GM12892 (cell line): Measurements from ENCODE around the gene THADA.

ENCODE experiments used
- DNase-seq: peaks from one replicate; pipeline ENCODE4 v3.0.0; 2011; ENCODE audit not compliant: insufficient read length
- FAIRE-seq: peaks from 2 replicates; lab custom pipeline; 2011; peaks lifted over from hg19 to GRCh38; lab: Jason Lieb, UNC
- POLR2A ChIP-seq: IDR thresholded peaks from 2 replicates; pipeline ENCODE4 v1.6.1; 2011; ENCODE audit warnings: low read depth, low read length, control low read depth
- POLR2AphosphoS5 ChIP-seq: IDR thresholded peaks from 2 replicates; pipeline ENCODE4 v1.6.1; 2011; ENCODE audit warnings: low read depth, low read length, control low read depth
- TAF1 ChIP-seq: IDR thresholded peaks from 2 replicates; pipeline ENCODE4 v1.6.1; 2011; ENCODE audit warnings: low read depth, mild to moderate bottlenecking, control low read depth, low read length, borderline replicate concordance

The THADA gene

DNA sequence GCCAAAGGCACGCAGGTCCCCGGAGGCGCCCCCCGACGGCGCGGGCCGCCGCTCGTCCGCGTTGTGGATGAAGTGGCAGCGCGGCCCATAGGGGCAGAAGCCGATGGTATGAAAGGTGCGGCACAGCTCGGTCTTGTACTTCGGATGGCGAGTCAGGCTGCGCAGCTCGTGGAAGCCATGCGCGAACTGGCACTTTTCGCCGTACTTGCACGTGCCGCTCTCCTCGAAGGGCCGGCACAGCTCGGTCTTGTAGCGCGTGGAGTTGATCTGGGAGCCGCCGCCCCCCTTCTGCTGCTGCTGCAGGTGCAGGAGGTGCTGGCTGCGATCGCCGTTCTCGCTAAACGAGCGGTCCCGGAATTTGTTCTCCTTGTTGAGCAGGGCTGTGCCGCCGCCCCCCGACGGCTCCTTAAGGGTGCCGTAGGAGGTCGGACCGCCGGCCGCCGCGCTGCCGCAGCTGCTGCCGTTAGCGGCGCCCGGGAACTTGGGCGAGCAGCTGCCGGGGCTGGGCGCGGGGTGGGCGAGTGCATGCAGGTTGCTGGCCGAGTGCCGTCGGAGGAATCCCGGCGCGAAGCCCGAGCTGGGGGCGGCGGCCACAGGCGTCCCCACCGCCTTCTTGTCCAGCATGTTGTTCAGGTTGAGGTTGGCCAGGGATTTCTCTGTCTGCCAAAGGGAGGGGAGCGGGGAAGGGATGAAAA lies 370.6 kb downstream of the THADA start:
- DNase-seq (no peak), FAIRE-seq (no peak)

DNA sequence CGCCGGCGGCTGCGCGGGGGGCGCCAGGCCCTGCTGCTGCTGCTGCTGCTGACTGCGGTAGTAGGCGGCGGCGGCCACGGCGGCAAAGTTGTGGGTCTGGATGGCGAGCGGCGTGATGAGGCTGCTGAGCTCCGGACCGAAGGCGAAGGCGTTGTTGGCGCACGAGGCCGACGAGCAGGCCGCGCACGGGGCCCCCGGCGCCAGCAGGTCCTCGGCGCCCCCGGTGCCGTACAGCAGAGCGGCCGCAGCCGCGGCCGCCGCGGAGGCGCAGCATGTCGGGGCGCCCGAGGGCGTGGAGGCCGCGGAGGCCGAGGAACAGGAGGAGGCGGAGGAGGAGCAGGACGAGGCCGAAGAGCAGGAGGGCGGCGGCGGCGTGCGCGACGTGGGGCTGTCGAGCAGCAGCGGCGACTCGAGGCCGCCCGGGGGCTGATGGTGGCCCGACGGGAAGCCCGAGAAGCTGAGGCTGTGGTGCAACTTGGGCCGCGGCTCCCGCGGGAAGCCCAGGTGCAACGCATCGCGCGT lies 371.2 kb downstream of the THADA start:
- DNase-seq (no peak), FAIRE-seq (no peak)
- no peak for TF ChIP-seq POLR2A
- no peak for TF ChIP-seq POLR2AphosphoS5
- no peak for TF ChIP-seq TAF1

More for the DNA sequence above, 370.6 kb downstream of the THADA start:
- no peak for TF ChIP-seq POLR2A
- TF ChIP-seq POLR2AphosphoS5 = no peak
- TF ChIP-seq TAF1 = no peak

DNA sequence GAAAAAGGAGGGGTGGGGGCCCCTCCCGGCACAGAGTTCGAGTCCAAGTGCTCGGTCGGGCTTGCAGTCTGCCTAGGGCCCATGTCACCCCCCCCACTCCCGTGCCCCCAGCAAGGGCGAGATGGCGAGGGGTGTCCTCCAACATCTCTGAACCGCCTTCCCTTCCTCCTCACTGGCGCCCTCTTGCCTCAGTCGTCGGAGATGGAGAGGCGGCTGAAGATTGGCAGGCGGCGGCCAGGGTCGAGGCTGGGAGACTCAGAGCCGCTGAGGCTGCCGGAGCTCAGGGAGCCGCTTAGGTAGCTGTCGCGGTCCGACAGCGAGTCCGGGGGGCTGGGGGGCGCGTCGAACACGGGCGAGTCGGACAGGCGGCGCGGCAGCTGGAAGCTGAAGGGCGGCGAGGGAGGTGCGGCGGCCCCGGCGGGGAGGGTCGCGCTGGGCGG lies 371.7 kb downstream of the THADA start:
- no peak for DNase-seq
- FAIRE-seq = no peak
- TF ChIP-seq POLR2A = peak; percentile 24; the same call in 1 of the 2 replicates
- TF ChIP-seq TAF1 = no peak

DNA sequence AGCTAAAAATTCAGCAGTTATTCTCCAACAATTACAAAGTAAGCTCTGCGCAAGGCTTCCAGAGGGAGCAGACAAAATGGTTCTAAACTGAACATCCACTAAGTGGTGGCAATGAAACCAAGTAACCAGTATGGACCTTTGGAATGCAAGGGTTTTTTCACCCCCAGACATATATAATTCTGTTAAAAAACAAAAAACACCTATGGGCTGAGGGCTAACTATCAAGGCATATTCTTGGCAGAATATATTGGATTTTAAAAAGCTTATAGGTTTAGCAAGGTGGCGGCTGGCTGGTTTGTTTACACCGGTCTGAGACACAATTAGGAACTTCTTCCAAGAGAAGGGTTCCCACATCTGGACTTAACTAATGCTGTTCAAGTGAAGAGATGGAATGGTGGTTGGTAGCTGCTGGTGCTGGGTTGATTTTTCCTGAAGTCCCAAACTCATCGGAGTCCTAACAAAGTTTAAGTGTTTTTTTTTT lies 372.3 kb downstream of the THADA start:
- FAIRE-seq (no peak), DNase-seq (no peak)
- no peak for TF ChIP-seq TAF1

DNA sequence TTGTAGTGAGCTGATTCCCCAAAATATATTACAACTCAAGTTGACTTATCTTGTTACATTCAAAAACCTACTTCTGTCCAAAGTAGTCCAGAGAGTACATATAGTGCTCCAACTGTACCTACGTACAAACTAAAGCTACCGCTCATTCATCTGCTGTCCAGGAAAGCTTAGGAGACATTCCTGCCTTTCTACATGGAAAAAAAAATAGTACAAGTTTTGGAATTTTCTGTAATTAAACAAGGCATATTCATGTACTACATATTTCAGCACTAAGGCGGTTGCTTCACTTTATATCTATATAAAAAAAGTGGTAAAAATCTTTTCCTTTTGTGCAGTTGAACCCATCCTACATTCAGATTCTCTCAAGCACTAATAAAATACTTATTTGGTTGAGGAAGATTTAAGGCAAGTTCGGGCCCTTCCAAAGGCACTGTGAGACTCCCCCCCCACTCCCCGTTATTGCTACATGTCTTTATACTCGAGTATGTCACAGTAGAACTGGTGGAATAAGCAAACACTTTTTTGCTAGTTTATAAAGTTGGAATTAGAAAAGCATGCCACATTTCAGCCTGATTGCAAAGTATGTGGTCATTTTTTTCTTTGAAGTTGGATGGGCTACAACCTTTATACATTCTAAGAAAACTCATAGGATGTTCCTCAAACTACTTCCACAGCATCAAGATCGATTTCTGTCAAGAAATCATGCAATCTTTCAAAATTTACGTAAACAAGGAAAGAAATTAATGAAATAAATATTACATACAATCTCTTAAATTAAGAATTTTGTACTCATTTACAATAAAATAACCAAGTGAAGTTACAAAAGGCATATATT lies 373.1 kb downstream of the THADA start:
- TF ChIP-seq POLR2A = no peak
- TF ChIP-seq POLR2AphosphoS5 = no peak
- TF ChIP-seq TAF1 = no peak
- FAIRE-seq (no peak), DNase-seq (no peak)

DNA sequence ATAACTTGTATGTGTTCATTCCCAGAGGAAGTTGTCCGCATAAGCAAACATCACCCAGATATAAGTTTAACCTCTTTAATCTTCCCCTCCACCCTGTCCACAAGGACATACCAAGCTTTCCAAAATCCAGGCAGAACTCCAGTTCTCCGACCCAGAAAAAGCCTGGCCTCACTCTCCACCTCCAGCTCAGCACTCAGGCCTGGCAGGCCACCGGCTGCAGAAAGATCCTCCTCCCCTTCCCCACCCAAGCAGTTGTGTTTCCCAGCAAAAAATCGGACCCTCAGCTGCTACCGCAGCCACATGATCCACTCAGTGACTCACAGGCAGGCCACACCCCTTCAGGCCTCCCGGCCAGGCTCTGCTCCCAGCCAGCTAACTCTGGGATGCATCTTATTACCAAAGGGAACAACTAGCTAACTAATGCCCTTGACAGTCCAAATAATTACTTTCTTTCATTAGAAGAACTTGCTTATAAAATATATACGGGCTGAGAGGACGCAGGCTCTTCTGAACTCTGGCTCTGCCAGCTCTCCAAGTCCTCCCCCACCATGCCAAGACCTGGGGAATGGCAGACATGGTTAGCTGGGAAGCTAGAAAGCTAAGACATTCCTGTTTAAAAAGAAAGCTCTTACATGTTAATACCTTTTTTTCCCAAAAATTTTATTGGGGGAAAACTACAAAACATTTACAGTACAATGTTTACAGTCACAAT lies 373.9 kb downstream of the THADA start:
- TF ChIP-seq TAF1 = no peak
- peak; percentile 79 for TF ChIP-seq POLR2A
- peak; percentile 89 for TF ChIP-seq POLR2AphosphoS5
- FAIRE-seq = no peak
- no peak for DNase-seq

DNA sequence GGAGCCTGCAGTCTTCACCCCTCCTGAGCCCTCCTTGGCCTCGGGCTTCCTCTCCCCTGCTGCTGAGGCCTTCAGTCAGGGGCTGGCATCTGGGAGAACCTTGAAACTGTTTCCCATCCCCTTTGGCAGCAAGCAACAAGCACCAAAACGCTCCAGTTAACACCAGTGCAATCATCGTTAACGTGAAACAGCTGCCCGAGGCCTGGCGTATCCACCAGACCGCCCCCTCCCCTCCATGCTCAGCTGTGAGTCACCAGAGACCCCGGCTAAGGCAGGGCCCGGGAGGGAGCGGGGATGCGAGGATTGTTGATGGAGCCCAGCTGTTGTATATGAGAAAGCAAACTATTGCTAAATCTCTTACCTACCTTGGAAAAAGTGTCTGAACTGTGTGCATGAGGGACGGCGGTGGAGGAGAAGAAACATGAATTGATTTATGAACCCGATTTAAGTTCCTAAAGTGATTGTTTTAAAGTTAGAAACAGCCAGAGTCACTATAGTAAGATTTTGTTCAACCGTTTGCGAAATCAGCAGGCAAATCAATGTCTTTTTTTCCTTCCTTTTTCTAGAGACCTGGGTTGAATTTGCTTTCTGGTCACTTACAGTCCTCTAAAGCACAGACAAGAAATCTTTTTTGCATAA lies 374.6 kb downstream of the THADA start:
- no peak for DNase-seq
- FAIRE-seq = no peak

DNA sequence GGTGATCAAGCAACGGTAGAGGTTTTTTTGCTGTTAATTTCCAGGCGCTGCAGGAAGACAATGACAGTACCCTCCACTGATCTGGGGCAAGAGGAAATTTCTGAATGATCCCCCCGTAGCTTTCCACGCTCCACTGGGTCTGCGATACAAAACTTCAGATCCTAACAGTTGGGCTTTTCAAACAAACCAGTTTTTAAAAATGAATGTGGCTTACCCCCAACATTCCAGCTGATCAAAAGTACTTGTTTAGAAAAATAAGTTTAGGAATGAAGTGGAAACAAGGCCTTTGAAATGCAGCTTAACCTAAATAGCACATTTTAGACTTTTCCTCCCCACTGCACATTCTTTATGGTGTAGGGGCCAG lies 375.1 kb downstream of the THADA start:
- DNase-seq (no peak), FAIRE-seq (no peak)
- no peak for TF ChIP-seq TAF1
- TF ChIP-seq POLR2A = no peak
- no peak for TF ChIP-seq POLR2AphosphoS5

More for the DNA sequence above, 374.6 kb downstream of the THADA start:
- TF ChIP-seq TAF1 (no peak), POLR2A (peak; percentile 13; the same call in 1 of the 2 replicates)

DNA sequence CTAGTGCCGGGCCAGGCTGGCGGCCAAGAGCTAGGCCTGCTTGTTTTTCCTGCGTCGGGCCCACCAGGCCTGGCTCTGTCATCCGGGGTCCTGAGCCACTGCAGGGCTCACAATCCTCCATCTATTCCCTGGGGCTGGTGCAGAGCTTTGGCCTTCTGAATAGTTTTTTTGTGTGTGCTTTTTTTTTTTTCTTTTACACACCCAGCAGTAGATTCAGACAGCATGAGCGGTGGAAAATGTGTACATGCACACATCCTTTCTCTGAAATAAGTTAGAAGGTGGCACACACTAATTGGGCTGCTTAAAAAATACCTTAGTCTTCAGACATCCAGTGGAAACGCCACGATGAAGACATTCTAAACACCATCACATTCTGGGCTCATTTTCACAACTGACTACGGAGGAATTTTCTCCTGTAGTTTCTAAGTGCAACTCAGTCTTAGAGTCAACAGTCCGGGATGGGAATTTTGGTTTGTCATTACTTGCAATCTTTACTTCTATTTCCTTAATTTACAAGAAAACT lies 375.5 kb downstream of the THADA start:
- TF ChIP-seq POLR2A = no peak
- no peak for TF ChIP-seq POLR2AphosphoS5
- no peak for TF ChIP-seq TAF1
- DNase-seq (no peak), FAIRE-seq (no peak)

DNA sequence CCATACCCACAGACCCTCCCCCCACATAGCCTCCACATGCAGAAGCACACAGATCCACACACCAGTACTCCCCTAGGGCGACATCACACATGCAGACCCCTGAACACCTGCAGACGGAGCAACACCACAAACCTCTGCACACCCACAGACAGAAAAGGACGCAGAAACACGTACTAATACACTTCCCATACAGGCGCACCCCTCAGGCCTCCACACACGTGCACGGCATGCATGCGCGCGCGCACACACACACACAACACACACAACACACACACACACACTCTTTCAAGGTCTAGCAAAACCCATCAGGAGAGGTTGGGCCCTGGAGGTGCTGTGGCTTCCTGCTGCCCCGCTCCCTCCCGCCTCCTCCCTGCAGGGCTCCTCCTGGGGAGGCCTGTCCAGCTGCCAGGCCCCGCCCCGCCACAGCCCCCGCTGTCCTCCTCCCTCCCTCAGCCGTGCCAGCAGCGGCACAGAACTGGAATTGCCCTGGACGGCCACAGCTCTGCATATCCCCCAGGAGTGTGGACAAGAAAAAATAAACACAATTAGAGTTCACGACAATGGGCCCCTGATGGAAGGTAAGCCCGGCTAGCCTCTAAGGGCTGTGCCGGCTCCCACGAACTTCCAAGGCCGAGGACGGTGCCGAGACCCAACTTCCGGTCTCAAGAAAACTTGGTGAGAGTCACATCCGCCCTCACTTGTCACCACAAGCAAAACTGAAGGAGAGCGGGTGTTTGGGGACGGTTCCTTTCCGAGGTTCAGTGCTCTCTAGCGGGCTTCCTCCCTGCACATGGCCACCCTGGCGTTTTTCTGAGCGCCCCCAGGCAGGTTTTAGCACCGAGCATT lies 376.2 kb downstream of the THADA start:
- DNase-seq (peak; percentile 71), FAIRE-seq (peak; percentile 67)
- TF ChIP-seq TAF1 (peak; percentile 74; the same call in 1 of the 2 replicates), POLR2AphosphoS5 (peak; percentile 85), POLR2A (peak; percentile 83)
